Islet precursor cell (in vitro differentiated cells): ENCODE data around the gene ZNF343.

Experiments
- DNase-seq: peaks from one replicate; pipeline ENCODE4 v3.0.0-alpha.2; 2018

ZNF343 gene

GRCh38 chr20:2470423-2471193 lies 38.1 kb downstream of the ZNF343 start, which contains the start of gene SNRPB:
SNRPB (minus strand) TSS chr20:2470789; CDS start chr20:2470690, 99 bp downstream.
- peak; percentile 99 for DNase-seq

GRCh38 chr20:2469991-2470422 lies 38.7 kb downstream of the ZNF343 start:
- DNase-seq, result peak; percentile 62

- no peak for DNase-seq
These were observed 39.9 kb downstream of the ZNF343 start for GRCh38 chr20:2468581-2469407.

GRCh38 chr20:2467412-2467811 lies 41.3 kb downstream of the ZNF343 start:
- no peak for DNase-seq

GRCh38 chr20:2465100-2465499 lies 43.6 kb downstream of the ZNF343 start:
- DNase-seq, result no peak

GRCh38 chr20:2463616-2464365 lies 44.9 kb downstream of the ZNF343 start:
- no peak for DNase-seq

- no peak for DNase-seq
These were observed 46.2 kb downstream of the ZNF343 start for GRCh38 chr20:2462484-2462883.

GRCh38 chr20:2460752-2461424 lies 47.8 kb downstream of the ZNF343 start:
- DNase-seq, result no peak

GRCh38 chr20:2459981-2460751 lies 48.5 kb downstream of the ZNF343 start:
- DNase-seq, result no peak

GRCh38 chr20:2458919-2459499 lies 49.7 kb downstream of the ZNF343 start:
- DNase-seq, result no peak

GRCh38 chr20:2455771-2456497 lies 52.8 kb downstream of the ZNF343 start:
- DNase-seq, result no peak

- no peak for DNase-seq
These were observed 54.9 kb downstream of the ZNF343 start for GRCh38 chr20:2453792-2454191.

- DNase-seq, result peak; percentile 93
These were observed 56.6 kb downstream of the ZNF343 start for GRCh38 chr20:2451939-2452732.

- DNase-seq, result no peak
These were observed 57.3 kb downstream of the ZNF343 start for GRCh38 chr20:2451422-2451821.

GRCh38 chr20:2449386-2449785 lies 59.3 kb downstream of the ZNF343 start:
- DNase-seq, result no peak

- DNase-seq, result no peak
These were observed 61.9 kb downstream of the ZNF343 start for GRCh38 chr20:2446845-2447244.
